HepG2 (cell line): Measurements from ENCODE around the gene UGT2A3. TPM values are rescaled to one million over a fixed set of nuclear protein-coding genes. Genes with fewer than 3 reads are reported as not detected.
A peak's percentile ranks its signal among the peaks of the same experiment; 100 is the strongest.

ENCODE experiments used
- ATF4 ChIP-seq, 2 experiments: fragments of 450-650 bp in 1 of 2; sonication (generic) in 1 of 2; formaldehyde crosslinking; IDR thresholded peaks; 2 replicates each; pipeline versions ENCODE4 v1.5.0 to v1.8.0; 2020 to 2022; ENCODE audit warnings: mild to moderate bottlenecking in 1 of 2, missing genetic modification reagents in 1 of 2
- CENPT ChIP-seq: sonication (generic); formaldehyde crosslinking; IDR thresholded peaks from 2 replicates; pipeline ENCODE4 v1.8.0; 2022; ENCODE audit warnings: low read depth, mild to moderate bottlenecking, moderate library complexity, missing genetic modification reagents
- FOXM1 ChIP-seq: sonication (generic); formaldehyde crosslinking; IDR thresholded peaks from 2 replicates; pipeline ENCODE4 v1.5.0; 2020; ENCODE audit warnings: missing genetic modification reagents
- GATA4 ChIP-seq: sonication (generic); IDR thresholded peaks from 2 replicates; pipeline ENCODE4 v1.6.1; 2016; ENCODE audit warnings: antibody characterized with exemption, low read depth, borderline replicate concordance
- HOXD1 ChIP-seq: sonication (generic); formaldehyde crosslinking; IDR thresholded peaks from 2 replicates; pipeline ENCODE4 v1.5.0; 2020; ENCODE audit warnings: missing genetic modification reagents
- IRX3 ChIP-seq: sonication (generic); formaldehyde crosslinking; IDR thresholded peaks from 2 replicates; pipeline ENCODE4 v1.8.1; 2023; ENCODE audit warnings: mild to moderate bottlenecking, low read depth, missing genetic modification reagents, borderline replicate concordance
- NFIC ChIP-seq: IDR thresholded peaks from 2 replicates; pipeline ENCODE4 v1.6.1; 2012; ENCODE audit warnings: mild to moderate bottlenecking, low read length, inconsistent platforms
- RBM39 ChIP-seq: fragments of 200-400 bp; formaldehyde crosslinking; IDR thresholded peaks from one replicate; pipeline ENCODE4 v1.6.1; 2018; ENCODE audit warnings: antibody characterized with exemption, mild to moderate bottlenecking, low read depth, low read length; ENCODE audit not compliant: poor library complexity, severe bottlenecking
- SOX6 ChIP-seq, 2 experiments: fragments of 450-650 bp in 1 of 2; sonication (generic) in 1 of 2; formaldehyde crosslinking in 1 of 2; IDR thresholded peaks; 2 replicates each; pipeline versions ENCODE4 v1.4.0 to v1.6.1; 2017 to 2020; ENCODE audit warnings: antibody characterized with exemption in 1 of 2, mild to moderate bottlenecking in 1 of 2, missing genetic modification reagents in 1 of 2
- SP5 ChIP-seq: IDR thresholded peaks from 2 replicates; pipeline ENCODE4 v1.6.1; 2016; ENCODE audit warnings: low read depth, borderline replicate concordance
- STAG1 ChIP-seq: sonication (generic); formaldehyde crosslinking; IDR thresholded peaks from 2 replicates; pipeline ENCODE4 v1.4.0; 2020; ENCODE audit warnings: missing genetic modification reagents
- ZBTB3 ChIP-seq: sonication (generic); formaldehyde crosslinking; IDR thresholded peaks from 2 replicates; pipeline ENCODE4 v1.4.0; 2020; ENCODE audit warnings: low read depth, mild to moderate bottlenecking, moderate library complexity, missing genetic modification reagents, borderline replicate concordance
- ZNF12 ChIP-seq: sonication (generic); formaldehyde crosslinking; IDR thresholded peaks from 2 replicates; pipeline ENCODE4 v1.5.0; 2020; ENCODE audit warnings: missing genetic modification reagents
- ZNF251 ChIP-seq: sonication (generic); formaldehyde crosslinking; IDR thresholded peaks from 2 replicates; pipeline ENCODE4 v1.9.0; 2021; ENCODE audit warnings: mild to moderate bottlenecking, missing genetic modification reagents
- ZNF556 ChIP-seq: sonication (generic); formaldehyde crosslinking; IDR thresholded peaks from 2 replicates; pipeline ENCODE4 v1.4.0; 2020; ENCODE audit warnings: mild to moderate bottlenecking, missing genetic modification reagents, borderline replicate concordance
- ZNF557 ChIP-seq: sonication (generic); formaldehyde crosslinking; IDR thresholded peaks from 2 replicates; pipeline ENCODE4 v1.4.0; 2020; ENCODE audit warnings: missing genetic modification reagents
- ZNF574 ChIP-seq: sonication (generic); formaldehyde crosslinking; IDR thresholded peaks from 2 replicates; pipeline ENCODE4 v1.4.0; 2020; ENCODE audit warnings: missing genetic modification reagents
- ZNF615 ChIP-seq: sonication (generic); formaldehyde crosslinking; IDR thresholded peaks from 2 replicates; pipeline ENCODE4 v1.5.0; 2020; ENCODE audit warnings: mild to moderate bottlenecking, missing genetic modification reagents, borderline replicate concordance
- ZNF713 ChIP-seq: sonication (generic); formaldehyde crosslinking; IDR thresholded peaks from 2 replicates; pipeline ENCODE4 v1.4.0; 2020; ENCODE audit warnings: mild to moderate bottlenecking, missing genetic modification reagents
- polyA plus RNA-seq, 8 experiments: library from polyadenylated mRNA; depleted of rRNA in 3 of 8; stranded (reverse) in 7 of 8; unstranded in 1 of 8; fragments of >200 nt; fragmentation: Illumina TruSeq in 4 of 8; extraction: Trizol in 4 of 8; gene quantifications; 2 replicates each; pipeline versions ENCODE4 v1.2.1 to v1.2.3, GENCODE V29; 2011 to 2016; ENCODE audit warnings: low read depth in 4 of 8, missing spikeins in 1 of 8, mixed read lengths in 1 of 8; ENCODE audit not compliant: insufficient read depth in 1 of 8
- total RNA-seq, 5 experiments: library from RNA; depleted of rRNA; stranded (reverse); fragments of >200 nt; fragmentation: Illumina TruSeq; extraction: Trizol; gene quantifications; 2 replicates each; pipeline ENCODE4 v1.2.3, GENCODE V29; 2016; ENCODE audit warnings: low read depth in 1 of 5
- TF ChIP-seq, protein P1 (sequence below): sonication (generic); formaldehyde crosslinking; IDR thresholded peaks from 2 replicates; pipeline ENCODE4 v1.5.0; 2020; ENCODE audit warnings: mild to moderate bottlenecking, missing genetic modification reagents, moderate library complexity

Gene UGT2A3
- total and polyA plus RNA-seq, 2 of the 13 experiments (the other 11 are each of a cell fraction or from before 2014, with no cell fraction given): 61.3 to 97.2 TPM

GRCh38 chr4:68954126-68954525 is 2.5 kb upstream of the UGT2A3 start (continued):
- no peak for TF ChIP-seq ATF4 (CRISPR knock-in tag; IDR thresholded peaks at IDR 0.05)
- TF ChIP-seq STAG1 (CRISPR knock-in tag): no peak
- TF ChIP-seq ZNF615: no peak
- no peak for TF ChIP-seq GATA4
- TF ChIP-seq SP5 (CRISPR knock-in tag): no peak
- TF ChIP-seq ZNF251: no peak
- no peak for TF ChIP-seq RBM39
- TF ChIP-seq ZNF574 (CRISPR knock-in tag): no peak
- TF ChIP-seq, protein P1, sequence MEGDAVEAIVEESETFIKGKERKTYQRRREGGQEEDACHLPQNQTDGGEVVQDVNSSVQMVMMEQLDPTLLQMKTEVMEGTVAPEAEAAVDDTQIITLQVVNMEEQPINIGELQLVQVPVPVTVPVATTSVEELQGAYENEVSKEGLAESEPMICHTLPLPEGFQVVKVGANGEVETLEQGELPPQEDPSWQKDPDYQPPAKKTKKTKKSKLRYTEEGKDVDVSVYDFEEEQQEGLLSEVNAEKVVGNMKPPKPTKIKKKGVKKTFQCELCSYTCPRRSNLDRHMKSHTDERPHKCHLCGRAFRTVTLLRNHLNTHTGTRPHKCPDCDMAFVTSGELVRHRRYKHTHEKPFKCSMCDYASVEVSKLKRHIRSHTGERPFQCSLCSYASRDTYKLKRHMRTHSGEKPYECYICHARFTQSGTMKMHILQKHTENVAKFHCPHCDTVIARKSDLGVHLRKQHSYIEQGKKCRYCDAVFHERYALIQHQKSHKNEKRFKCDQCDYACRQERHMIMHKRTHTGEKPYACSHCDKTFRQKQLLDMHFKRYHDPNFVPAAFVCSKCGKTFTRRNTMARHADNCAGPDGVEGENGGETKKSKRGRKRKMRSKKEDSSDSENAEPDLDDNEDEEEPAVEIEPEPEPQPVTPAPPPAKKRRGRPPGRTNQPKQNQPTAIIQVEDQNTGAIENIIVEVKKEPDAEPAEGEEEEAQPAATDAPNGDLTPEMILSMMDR (CRISPR knock-in tag): no peak
- no peak for TF ChIP-seq IRX3 (CRISPR knock-in tag)
- no peak for TF ChIP-seq FOXM1 (CRISPR knock-in tag)
- TF ChIP-seq SOX6 (IDR thresholded peaks at IDR 0.05): no peak
- TF ChIP-seq SOX6 (CRISPR knock-in tag; IDR thresholded peaks at IDR 0.05): peak; percentile 33; the same call in 1 of the 2 replicates
- TF ChIP-seq ZNF557 (CRISPR knock-in tag): no peak
- TF ChIP-seq ZNF556 (CRISPR knock-in tag): no peak
- no peak for TF ChIP-seq HOXD1 (CRISPR knock-in tag)
- no peak for TF ChIP-seq ZBTB3 (CRISPR knock-in tag)
- TF ChIP-seq CENPT (CRISPR knock-in tag): no peak
- TF ChIP-seq ZNF12 (CRISPR knock-in tag): 0 out of 2 replicates have a peak, but pooled peaks have one; percentile 32
- TF ChIP-seq NFIC: no peak
- no peak for TF ChIP-seq ZNF713 (CRISPR knock-in tag)
